GM21529 (cell line): Measurements from ENCODE around the gene TARBP1.
A peak's percentile ranks its signal among the peaks of the same experiment; 100 is the strongest.

ENCODE experiments used
- ATAC-seq: cut with Tn5 transposase; IDR thresholded peaks from one replicate; pipeline ENCODE4 v1.9.1; 2021; ENCODE audit not compliant: unreplicated experiment

The TARBP1 gene

GRCh38 chr1:234484991-234485739 lies 6.2 kb upstream of the TARBP1 start:
- no peak for ATAC-seq

GRCh38 chr1:234484218-234484617 lies 5.2 kb upstream of the TARBP1 start:
- no peak for ATAC-seq

- no peak for ATAC-seq
These were observed 2.8 kb upstream of the TARBP1 start for GRCh38 chr1:234481771-234482170.

- no peak for ATAC-seq
These were observed 887 bp upstream of the TARBP1 start for GRCh38 chr1:234479866-234480265.

- ATAC-seq = no peak
These were observed 256 bp upstream of the TARBP1 start for GRCh38 chr1:234479310-234479559.

- ATAC-seq = peak; percentile 59
These were observed 863 bp downstream of the TARBP1 start for GRCh38 chr1:234478152-234478480.

- ATAC-seq = no peak
These were observed 1.4 kb downstream of the TARBP1 start for GRCh38 chr1:234477386-234478151.

- no peak for ATAC-seq
These were observed 2.8 kb downstream of the TARBP1 start for GRCh38 chr1:234476172-234476571.

- ATAC-seq = no peak
These were observed 3.7 kb downstream of the TARBP1 start for GRCh38 chr1:234475167-234475793.

- ATAC-seq = no peak
These were observed 4.6 kb downstream of the TARBP1 start for GRCh38 chr1:234474375-234474774.

- ATAC-seq = no peak
These were observed 5.9 kb downstream of the TARBP1 start for GRCh38 chr1:234473118-234473517.

- no peak for ATAC-seq
These were observed 9.6 kb downstream of the TARBP1 start for GRCh38 chr1:234469376-234469775.

GRCh38 chr1:234468580-234468979 lies 10.4 kb downstream of the TARBP1 start:
- no peak for ATAC-seq

GRCh38 chr1:234467821-234468220 lies 11.2 kb downstream of the TARBP1 start:
- ATAC-seq = no peak

- no peak for ATAC-seq
These were observed 12.0 kb downstream of the TARBP1 start for GRCh38 chr1:234466945-234467344.

GRCh38 chr1:234463749-234464148 lies 15.2 kb downstream of the TARBP1 start:
- ATAC-seq = no peak

GRCh38 chr1:234460652-234461051 lies 18.3 kb downstream of the TARBP1 start:
- no peak for ATAC-seq

GRCh38 chr1:234458352-234459017 lies 20.5 kb downstream of the TARBP1 start:
- ATAC-seq = no peak

GRCh38 chr1:234454926-234455325 lies 24.1 kb downstream of the TARBP1 start:
- ATAC-seq = no peak

GRCh38 chr1:234452406-234452965 lies 26.5 kb downstream of the TARBP1 start:
- no peak for ATAC-seq

GRCh38 chr1:234440348-234440747 lies 38.6 kb downstream of the TARBP1 start:
- ATAC-seq = no peak

GRCh38 chr1:234438579-234438978 lies 40.4 kb downstream of the TARBP1 start:
- ATAC-seq = no peak
